ENCODE data around the gene QRICH2. TPM values are rescaled to one million over a fixed set of nuclear protein-coding genes. Genes with fewer than 3 reads are reported as not detected.

The QRICH2 gene
- total and polyA plus RNA-seq, 2 donors = 2.4 to 3.2 TPM

- H3K27ac ChIP-seq (ENCODE audit: low read depth) = no peak overlapping the region
- no peak overlapping the region for H3K4me3 ChIP-seq (ENCODE audit: low read depth, low read length)
- no peaks in the 10 kb centered on the region for H3K36me3 ChIP-seq (ENCODE audit: insufficient read depth)
- no peak for DNase-seq (ENCODE audit: extremely low spot score)
- no peaks in the 10 kb centered on the region for H3K4me1 ChIP-seq (ENCODE audit: insufficient read depth)
- 86% methylated on average over 19 of the region's 19 CpGs for WGBS
Measured at GRCh38 chr17:76278268-76278908, 29.7 kb downstream of the QRICH2 start.

GRCh38 chr17:76277300-76278267 is 30.5 kb downstream of the QRICH2 start:
- Histone ChIP-seq H3K27ac (ENCODE audit: low read depth) (no peak overlapping the region), H3K4me1 (ENCODE audit: insufficient read depth) (no peaks in the 10 kb centered on the region), H3K4me3 (ENCODE audit: low read depth, low read length) (no peak overlapping the region), H3K36me3 (ENCODE audit: insufficient read depth) (no peaks in the 10 kb centered on the region)
- DNase-seq (ENCODE audit: extremely low spot score) = no peak
- 90% methylated on average over 31 of the region's 31 CpGs for WGBS

GRCh38 chr17:76276461-76277299 is 31.4 kb downstream of the QRICH2 start:
- H3K36me3 ChIP-seq (ENCODE audit: insufficient read depth) = no peaks in the 10 kb centered on the region
- WGBS = 90% methylated on average over 19 of the region's 19 CpGs
- DNase-seq (ENCODE audit: extremely low spot score) = no peak
- no peak overlapping the region for H3K4me3 ChIP-seq (ENCODE audit: low read depth, low read length)
- no peak overlapping the region for H3K27ac ChIP-seq (ENCODE audit: low read depth)
- no peaks in the 10 kb centered on the region for H3K4me1 ChIP-seq (ENCODE audit: insufficient read depth)

GRCh38 chr17:76276069-76276431 is 32.0 kb downstream of the QRICH2 start:
- WGBS = 87% methylated on average over 11 of the region's 11 CpGs
- Histone ChIP-seq H3K4me1 (ENCODE audit: insufficient read depth) (no peaks in the 10 kb centered on the region), H3K36me3 (ENCODE audit: insufficient read depth) (no peaks in the 10 kb centered on the region)

GRCh38 chr17:76275382-76276068 is 32.6 kb downstream of the QRICH2 start:
- Histone ChIP-seq H3K4me1 (ENCODE audit: insufficient read depth) (no peaks in the 10 kb centered on the region), H3K27ac (ENCODE audit: low read depth) (no peak overlapping the region), H3K4me3 (ENCODE audit: low read depth, low read length) (no peak overlapping the region), H3K36me3 (ENCODE audit: insufficient read depth) (no peaks in the 10 kb centered on the region)
- 89% methylated on average over 22 of the region's 22 CpGs for WGBS
- DNase-seq (ENCODE audit: extremely low spot score) = no peak

More at GRCh38 chr17:76276069-76276431, 32.0 kb downstream of the QRICH2 start:
- no peak for DNase-seq (ENCODE audit: extremely low spot score)
- Histone ChIP-seq H3K27ac (ENCODE audit: low read depth) (no peak overlapping the region), H3K4me3 (ENCODE audit: low read depth, low read length) (no peak overlapping the region)

GRCh38 chr17:76274112-76274956 is 33.7 kb downstream of the QRICH2 start:
- Histone ChIP-seq H3K36me3 (ENCODE audit: insufficient read depth) (peaks cover 3% of the 10 kb centered on the region), H3K4me1 (ENCODE audit: insufficient read depth) (no peaks in the 10 kb centered on the region), H3K4me3 (ENCODE audit: low read depth, low read length) (no peak overlapping the region), H3K27ac (ENCODE audit: low read depth) (no peak overlapping the region)
- WGBS = 69% methylated on average over 21 of the region's 21 CpGs
- no peak for DNase-seq (ENCODE audit: extremely low spot score)

DNA sequence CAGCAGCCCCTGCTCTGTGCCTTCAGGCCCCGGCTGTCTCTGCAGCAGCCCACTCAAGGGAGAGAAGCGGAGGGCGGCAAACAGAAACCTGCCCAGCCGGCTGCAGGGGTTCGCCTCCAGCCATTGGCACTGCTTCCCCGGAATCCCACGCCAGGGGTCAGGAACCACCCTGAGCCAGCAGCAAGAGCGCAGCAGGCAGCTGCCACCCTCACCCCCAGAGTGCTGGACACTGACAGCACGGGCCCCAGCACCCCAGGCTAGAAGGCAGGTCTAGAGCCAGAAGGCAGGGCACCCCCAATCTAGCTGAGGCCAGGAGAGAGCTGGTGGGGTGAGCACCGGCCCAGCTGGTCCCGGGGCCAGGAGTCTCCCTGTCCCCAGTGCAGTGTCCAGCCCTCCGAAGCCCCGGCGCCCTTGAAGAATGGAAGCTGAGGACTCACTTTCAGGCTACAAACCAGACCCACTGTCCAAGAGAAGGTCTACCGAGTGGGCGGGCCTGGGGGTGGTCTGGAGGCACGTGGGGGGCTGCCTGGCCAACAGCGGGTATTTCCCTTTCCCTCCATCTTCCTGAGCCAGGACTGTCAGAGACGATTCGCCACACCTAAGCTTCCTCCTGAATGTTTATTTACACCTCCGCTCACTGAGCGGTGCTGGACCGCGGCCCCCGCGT is 34.5 kb downstream of the QRICH2 start:
- Histone ChIP-seq H3K36me3 (ENCODE audit: insufficient read depth) (peaks cover 3% of the 10 kb centered on the region), H3K4me1 (ENCODE audit: insufficient read depth) (no peaks in the 10 kb centered on the region), H3K4me3 (ENCODE audit: low read depth, low read length) (no peak overlapping the region), H3K27ac (ENCODE audit: low read depth) (no peak overlapping the region)
- DNase-seq (ENCODE audit: extremely low spot score) = no peak
- 69% methylated on average over 26 of the region's 26 CpGs for WGBS

- peak overlapping the region; percentile 49 for H3K27ac ChIP-seq (ENCODE audit: low read depth)
- H3K36me3 ChIP-seq (ENCODE audit: insufficient read depth) = peaks cover 3% of the 10 kb centered on the region
- DNase-seq (ENCODE audit: extremely low spot score) = no peak
- WGBS = 57% methylated on average over 19 of the region's 19 CpGs
- no peak overlapping the region for H3K4me3 ChIP-seq (ENCODE audit: low read depth, low read length)
- H3K4me1 ChIP-seq (ENCODE audit: insufficient read depth) = peaks cover under 1% of the 10 kb centered on the region
Measured at GRCh38 chr17:76272541-76273444, 35.3 kb downstream of the QRICH2 start.

- 19% methylated on average over 38 of the region's 38 CpGs for WGBS
- H3K4me1 ChIP-seq (ENCODE audit: insufficient read depth) = peaks cover 2% of the 10 kb centered on the region
- no peak for DNase-seq (ENCODE audit: extremely low spot score)
Measured at GRCh38 chr17:76271669-76272540, 36.2 kb downstream of the QRICH2 start.

DNA sequence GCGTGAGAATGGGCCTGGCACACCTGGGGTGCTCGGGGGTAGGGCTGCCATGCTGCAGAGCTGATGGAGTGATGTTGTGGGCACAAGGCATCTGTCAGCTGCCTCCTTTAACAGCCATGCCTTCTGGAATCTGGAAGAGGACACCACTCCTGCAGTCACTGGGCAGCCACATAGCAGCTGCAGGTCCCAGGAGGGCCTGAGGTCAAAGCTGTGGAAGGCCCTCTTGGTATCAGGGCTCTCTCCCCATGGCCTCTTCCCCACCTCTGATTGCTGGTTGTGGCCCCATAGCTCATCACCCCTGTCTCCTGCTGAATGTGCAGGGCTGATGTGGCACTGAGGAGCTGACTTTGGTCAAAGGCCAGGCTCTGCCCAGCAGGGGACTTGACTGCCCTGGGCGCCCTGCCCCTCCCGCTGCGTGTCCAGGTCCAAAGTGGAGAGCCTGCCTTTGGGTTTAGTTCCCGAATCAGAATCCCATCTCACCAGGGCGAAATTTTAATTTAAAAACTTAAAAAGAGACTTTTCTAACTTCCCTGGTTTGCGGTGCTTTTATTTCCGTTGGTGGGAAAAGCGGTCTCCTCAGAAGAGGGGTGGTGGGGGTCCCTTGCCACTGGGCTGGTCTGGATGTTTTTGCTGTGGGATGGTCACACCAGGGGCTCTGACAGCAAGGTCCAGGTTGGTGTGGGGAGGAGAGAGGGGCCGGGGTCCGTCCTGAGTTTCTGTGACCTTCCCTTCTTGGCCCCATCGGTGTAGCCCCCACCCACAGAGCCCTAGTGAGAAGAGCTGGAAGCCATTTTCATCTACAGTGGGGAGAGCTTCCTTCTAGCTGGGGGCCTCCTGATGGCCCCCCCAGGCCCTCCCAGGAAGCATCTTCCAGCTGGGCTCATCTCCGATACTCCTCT is 37.1 kb downstream of the QRICH2 start:
- 89% methylated on average over 14 of the region's 14 CpGs for WGBS
- DNase-seq (ENCODE audit: extremely low spot score) = no peak
- Histone ChIP-seq H3K36me3 (ENCODE audit: insufficient read depth) (peaks cover 3% of the 10 kb centered on the region), H3K4me1 (ENCODE audit: insufficient read depth) (peaks cover 2% of the 10 kb centered on the region), H3K27ac (ENCODE audit: low read depth) (no peak overlapping the region), H3K4me3 (ENCODE audit: low read depth, low read length) (no peak overlapping the region)

More at GRCh38 chr17:76271669-76272540, 36.2 kb downstream of the QRICH2 start:
- H3K27ac ChIP-seq (ENCODE audit: low read depth) = peak overlapping the region; percentile 61
- peaks cover 3% of the 10 kb centered on the region for H3K36me3 ChIP-seq (ENCODE audit: insufficient read depth)
- peak overlapping the region; percentile 27 for H3K4me3 ChIP-seq (ENCODE audit: low read depth, low read length)

Measured in urinary bladder (tissue), 4 donors.